MCF 10A (cell line): Measurements from ENCODE around the gene CTDSP2. TPM values are rescaled to one million over a fixed set of nuclear protein-coding genes. Genes with fewer than 3 reads are reported as not detected.

Experiments used
- BruUV-seq: library from RNA; stranded (reverse); fragments of 400-500 nt; replicated peaks from 2 replicates; lab custom pipeline; 2021; lab: Mats Ljungman, UMichigan
- CTCF ChIA-PET: fragments of 300-600 bp; sonication (Branson Sonifier 250); formaldehyde crosslinking; extraction: SDS; loops from one replicate; lab custom pipeline; 2021; ENCODE audit warnings: antibody characterized with exemption, inconsistent platforms; lab: Yijun Ruan, JAX
- POLR2A ChIA-PET: fragments of 300-600, 350-650 bp; sonication (Branson Sonifier 250); formaldehyde crosslinking; extraction: SDS; loops from one replicate; lab custom pipeline; 2020; ENCODE audit warnings: antibody characterized with exemption, inconsistent platforms; lab: Yijun Ruan, JAX
- DNase-seq: peaks from one replicate; pipeline ENCODE4 v3.0.0-alpha.2; 2018; ENCODE audit not compliant: unreplicated experiment
- H3K27ac Mint-ChIP-seq: one replicate; pipeline ENCODE4 v1.8.0; 2022; ENCODE audit warnings: mild to moderate bottlenecking, low read depth, mixed read lengths; ENCODE audit not compliant: unreplicated experiment
- H3K27me3 Mint-ChIP-seq: one replicate; pipeline ENCODE4 v1.8.0; 2022; ENCODE audit warnings: mixed read lengths; ENCODE audit not compliant: insufficient read depth, unreplicated experiment
- H3K36me3 Mint-ChIP-seq: one replicate; pipeline ENCODE4 v1.8.0; 2022; ENCODE audit warnings: mild to moderate bottlenecking, moderate library complexity, mixed read lengths; ENCODE audit not compliant: insufficient read depth, unreplicated experiment
- H3K4me1 Mint-ChIP-seq: one replicate; pipeline ENCODE4 v1.8.0; 2022; ENCODE audit warnings: mixed read lengths; ENCODE audit not compliant: insufficient read depth, unreplicated experiment
- H3K4me3 Mint-ChIP-seq: one replicate; pipeline ENCODE4 v1.8.0; 2022; ENCODE audit warnings: mild to moderate bottlenecking, moderate library complexity, mixed read lengths; ENCODE audit not compliant: unreplicated experiment
- H3K9me3 Mint-ChIP-seq: one replicate; pipeline ENCODE4 v1.8.0; 2022; ENCODE audit warnings: mixed read lengths; ENCODE audit not compliant: unreplicated experiment
- intact Hi-C: fragments of 100-400 bp; cut with micrococcal nuclease; formaldehyde crosslinking; loops from 2 replicates; pipeline ENCODE4 v1.14.1; 2022
- total RNA-seq: library from RNA; stranded (reverse); gene quantifications from 2 replicates; pipeline ENCODE4 v1.2.3, GENCODE V29; 2022
- TF ChIP-seq, protein P1 (sequence below): fragments of 200-600 bp; IDR thresholded peaks from one replicate; pipeline ENCODE4 v1.8.0; 2022; ENCODE audit warnings: antibody characterized with exemption, mild to moderate bottlenecking; ENCODE audit not compliant: unreplicated experiment

Gene CTDSP2
- total RNA-seq, 1 experiment from 2014 or later: 73.4 TPM

DNA sequence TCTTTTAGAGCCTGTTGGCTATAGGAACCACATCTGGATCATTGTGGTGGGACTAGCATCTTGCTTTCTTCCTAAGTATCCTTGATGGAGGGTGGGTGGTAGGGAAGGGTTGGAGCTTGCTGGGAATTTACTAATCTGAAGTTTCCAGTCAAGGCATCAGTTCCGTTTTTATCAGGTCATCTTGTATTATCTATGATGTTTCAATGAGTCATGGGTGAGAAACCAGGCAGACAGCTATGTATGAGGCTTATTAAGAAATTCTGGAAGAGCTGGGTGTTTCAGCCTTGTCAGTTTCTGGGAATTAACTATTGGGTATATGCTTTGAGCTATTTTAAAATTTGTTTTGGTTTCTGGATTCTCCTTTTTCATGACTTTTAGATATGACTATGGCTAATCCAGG, 52.6 kb downstream of the CTDSP2 start:
- Mint-ChIP-seq H3K4me1 (peaks cover 9% of the 10 kb centered on the region), H3K36me3 (peaks cover 94% of the 10 kb centered on the region), H3K27me3 (no peaks in the 10 kb centered on the region), H3K27ac (no peak overlapping the region), H3K9me3 (no peaks in the 10 kb centered on the region), H3K4me3 (no peak overlapping the region)
- BruUV-seq: no TSS peak
- intact Hi-C loops: no loop called here
- CTCF ChIA-PET: interaction anchor here (0.6 to 3.8 kb wide), 8 partner anchors 9 to 132 kb away, joined by 3 to 20 read pairs (median 3); partner anchors contain the start of gene TSFM
- DNase-seq: peak; percentile 74
- POLR2A ChIA-PET: interaction anchor here (0.7 to 3.0 kb wide), 12 partner anchors 10 to 110 kb away, joined by 3 to 33 read pairs (median 4); partner anchors contain the start of genes CDK4, CTDSP2, EEF1AKMT3 and METTL1
- TF ChIP-seq, protein P1, sequence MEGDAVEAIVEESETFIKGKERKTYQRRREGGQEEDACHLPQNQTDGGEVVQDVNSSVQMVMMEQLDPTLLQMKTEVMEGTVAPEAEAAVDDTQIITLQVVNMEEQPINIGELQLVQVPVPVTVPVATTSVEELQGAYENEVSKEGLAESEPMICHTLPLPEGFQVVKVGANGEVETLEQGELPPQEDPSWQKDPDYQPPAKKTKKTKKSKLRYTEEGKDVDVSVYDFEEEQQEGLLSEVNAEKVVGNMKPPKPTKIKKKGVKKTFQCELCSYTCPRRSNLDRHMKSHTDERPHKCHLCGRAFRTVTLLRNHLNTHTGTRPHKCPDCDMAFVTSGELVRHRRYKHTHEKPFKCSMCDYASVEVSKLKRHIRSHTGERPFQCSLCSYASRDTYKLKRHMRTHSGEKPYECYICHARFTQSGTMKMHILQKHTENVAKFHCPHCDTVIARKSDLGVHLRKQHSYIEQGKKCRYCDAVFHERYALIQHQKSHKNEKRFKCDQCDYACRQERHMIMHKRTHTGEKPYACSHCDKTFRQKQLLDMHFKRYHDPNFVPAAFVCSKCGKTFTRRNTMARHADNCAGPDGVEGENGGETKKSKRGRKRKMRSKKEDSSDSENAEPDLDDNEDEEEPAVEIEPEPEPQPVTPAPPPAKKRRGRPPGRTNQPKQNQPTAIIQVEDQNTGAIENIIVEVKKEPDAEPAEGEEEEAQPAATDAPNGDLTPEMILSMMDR: no peak

- peaks cover 25% of the 10 kb centered on the region for H3K4me1 Mint-ChIP-seq
- ChIA-PET CTCF (interaction anchor here (0.5 to 2.5 kb wide), 10 partner anchors 10 to 120 kb away, joined by 3 to 15 read pairs (median 6); partner anchors contain the start of genes EEF1AKMT3 and METTL1), POLR2A (interaction anchor here (0.5 to 3.7 kb wide), 10 partner anchors 10 to 157 kb away, joined by 3 to 39 read pairs (median 5); partner anchors contain the start of genes ATP23, CYP27B1, EEF1AKMT3 and METTL1)
- H3K4me3 Mint-ChIP-seq: peak overlapping the region; percentile 98
- BruUV-seq: TSS peak; percentile 46
- no peaks in the 10 kb centered on the region for H3K27me3 Mint-ChIP-seq
- peak overlapping the region; percentile 39 for H3K27ac Mint-ChIP-seq
- DNase-seq: no peak
- H3K9me3 Mint-ChIP-seq: no peaks in the 10 kb centered on the region
- peaks cover 47% of the 10 kb centered on the region for H3K36me3 Mint-ChIP-seq
- intact Hi-C loops: no loop called here
- TF ChIP-seq, protein P1: no peak
Observed at GRCh38 chr12:57783861-57784260, 62.7 kb downstream of the CTDSP2 start.

- peak overlapping the region; percentile 98 for H3K4me3 Mint-ChIP-seq
- POLR2A ChIA-PET: interaction anchor here (0.5 to 3.7 kb wide), 20 partner anchors 10 to 263 kb away, joined by 3 to 39 read pairs (median 5); partner anchors contain the start of genes ATP23, AVIL, CTDSP2 and CYP27B1
- no peak for DNase-seq
- H3K9me3 Mint-ChIP-seq: no peaks in the 10 kb centered on the region
- intact Hi-C loops: no loop called here
- peaks cover 25% of the 10 kb centered on the region for H3K4me1 Mint-ChIP-seq
- TF ChIP-seq, protein P1: no peak
- peak overlapping the region; percentile 86 for H3K27ac Mint-ChIP-seq
- CTCF ChIA-PET: interaction anchor here (0.6 to 2.5 kb wide), 27 partner anchors 9 to 200 kb away, joined by 3 to 15 read pairs (median 5); partner anchors contain the start of genes CYP27B1, EEF1AKMT3 and METTL1
- H3K36me3 Mint-ChIP-seq: peaks cover 43% of the 10 kb centered on the region
- no TSS peak for BruUV-seq
- H3K27me3 Mint-ChIP-seq: no peaks in the 10 kb centered on the region
Observed at GRCh38 chr12:57783466-57783801, 63.1 kb downstream of the CTDSP2 start.
